GM23338 (cell line): Measurements from ENCODE around the gene S100A3.
"Not testable (repeated sequence)": the region's sequence is repeated elsewhere in the genome, so short reads cannot be mapped to it uniquely, and the experiment has no call there.

Experiments
- CREB1 ChIP-seq: fragments of 250-450 bp; sonication (Bioruptor Pico); IDR thresholded peaks from 2 replicates; pipeline ENCODE4 v1.5.0; 2020; ENCODE audit warnings: low read depth, mild to moderate bottlenecking, moderate library complexity
- EZH2 ChIP-seq: fragments of 200-600 bp; sonication (generic); IDR thresholded peaks from one replicate; pipeline ENCODE4 v1.8.0; 2017; ENCODE audit warnings: antibody characterized with exemption, mild to moderate bottlenecking, low read depth; ENCODE audit not compliant: unreplicated experiment
- EZH2phosphoT487 ChIP-seq: fragments of 200-600 bp; sonication (generic); IDR thresholded peaks from one replicate; pipeline ENCODE4 v1.8.1; 2018; ENCODE audit warnings: antibody characterized with exemption; ENCODE audit not compliant: unreplicated experiment
- JUNB ChIP-seq: IDR thresholded peaks from one replicate; pipeline ENCODE4 v1.6.1; 2016; ENCODE audit warnings: antibody characterized with exemption; ENCODE audit not compliant: unreplicated experiment
- NANOG ChIP-seq: IDR thresholded peaks from 2 replicates; pipeline ENCODE4 v1.6.1; 2016; ENCODE audit warnings: antibody characterized with exemption, borderline replicate concordance
- POLR2AphosphoS5 ChIP-seq: IDR thresholded peaks from 2 replicates; pipeline ENCODE4 v1.6.1; 2016; ENCODE audit warnings: antibody characterized with exemption, low read depth
- TF ChIP-seq, protein P1 (sequence below), 2 experiments: fragments of 200-600 bp in 1 of 2; sonication (generic) in 1 of 2; conservative IDR thresholded peaks; 2 replicates each; pipeline versions ENCODE4 v1.5.1 to v1.6.1; 2016 to 2017; ENCODE audit warnings: antibody characterized with exemption in 2 of 2, low read depth in 2 of 2, mild to moderate bottlenecking in 2 of 2, moderate library complexity in 1 of 2
- TF ChIP-seq, protein P2 (sequence below): IDR thresholded peaks from one replicate; pipeline ENCODE4 v1.6.1; 2018; ENCODE audit warnings: antibody characterized with exemption; ENCODE audit not compliant: unreplicated experiment
- TF ChIP-seq, protein P3 (sequence below): fragments of 250-450 bp; sonication (Bioruptor Pico); IDR thresholded peaks from 2 replicates; pipeline ENCODE4 v1.5.0; 2020; ENCODE audit warnings: mild to moderate bottlenecking, moderate library complexity

DNA sequence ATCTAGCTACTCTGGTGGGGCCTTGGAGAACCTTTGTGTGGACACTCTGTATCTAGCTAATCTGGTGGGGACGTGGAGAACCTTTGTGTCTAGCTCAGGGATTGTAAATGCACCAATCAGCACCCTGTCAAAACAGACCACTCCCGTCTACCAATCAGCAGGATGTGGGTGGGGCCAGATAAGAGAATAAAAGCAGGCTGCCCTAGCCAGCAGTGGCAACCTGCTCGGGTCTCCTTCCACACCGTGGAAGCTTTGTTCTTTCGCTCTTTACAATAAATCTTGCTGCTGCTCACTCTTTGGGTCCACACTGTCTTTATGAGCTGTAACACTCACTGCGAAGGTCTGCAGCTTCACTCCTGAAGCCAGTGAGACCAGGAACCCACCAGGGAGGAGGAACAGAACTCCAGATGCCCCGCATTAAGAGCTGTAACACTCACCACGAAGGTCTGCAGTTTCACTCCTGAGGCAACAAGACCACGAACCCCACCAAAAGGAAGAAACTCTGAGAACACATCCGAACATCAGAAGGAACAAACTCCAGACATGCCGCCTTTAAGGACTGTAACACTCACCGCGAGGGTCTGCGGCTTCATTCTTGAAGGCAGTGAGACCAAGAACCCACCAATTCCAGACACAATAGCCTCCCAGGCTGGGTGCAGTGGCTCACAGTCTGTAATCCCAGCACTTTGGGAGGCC lies 26.6 kb downstream of the S100A3 start:
- TF ChIP-seq, protein P1, sequence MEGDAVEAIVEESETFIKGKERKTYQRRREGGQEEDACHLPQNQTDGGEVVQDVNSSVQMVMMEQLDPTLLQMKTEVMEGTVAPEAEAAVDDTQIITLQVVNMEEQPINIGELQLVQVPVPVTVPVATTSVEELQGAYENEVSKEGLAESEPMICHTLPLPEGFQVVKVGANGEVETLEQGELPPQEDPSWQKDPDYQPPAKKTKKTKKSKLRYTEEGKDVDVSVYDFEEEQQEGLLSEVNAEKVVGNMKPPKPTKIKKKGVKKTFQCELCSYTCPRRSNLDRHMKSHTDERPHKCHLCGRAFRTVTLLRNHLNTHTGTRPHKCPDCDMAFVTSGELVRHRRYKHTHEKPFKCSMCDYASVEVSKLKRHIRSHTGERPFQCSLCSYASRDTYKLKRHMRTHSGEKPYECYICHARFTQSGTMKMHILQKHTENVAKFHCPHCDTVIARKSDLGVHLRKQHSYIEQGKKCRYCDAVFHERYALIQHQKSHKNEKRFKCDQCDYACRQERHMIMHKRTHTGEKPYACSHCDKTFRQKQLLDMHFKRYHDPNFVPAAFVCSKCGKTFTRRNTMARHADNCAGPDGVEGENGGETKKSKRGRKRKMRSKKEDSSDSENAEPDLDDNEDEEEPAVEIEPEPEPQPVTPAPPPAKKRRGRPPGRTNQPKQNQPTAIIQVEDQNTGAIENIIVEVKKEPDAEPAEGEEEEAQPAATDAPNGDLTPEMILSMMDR (conservative IDR thresholded peaks at IDR 0.05; ENCODE audit: low read depth in 2 of 2): not testable (repeated sequence)
- TF ChIP-seq EZH2, NANOG, CREB1, JUNB, POLR2AphosphoS5, EZH2phosphoT487: not testable (repeated sequence)
- TF ChIP-seq, protein P2, sequence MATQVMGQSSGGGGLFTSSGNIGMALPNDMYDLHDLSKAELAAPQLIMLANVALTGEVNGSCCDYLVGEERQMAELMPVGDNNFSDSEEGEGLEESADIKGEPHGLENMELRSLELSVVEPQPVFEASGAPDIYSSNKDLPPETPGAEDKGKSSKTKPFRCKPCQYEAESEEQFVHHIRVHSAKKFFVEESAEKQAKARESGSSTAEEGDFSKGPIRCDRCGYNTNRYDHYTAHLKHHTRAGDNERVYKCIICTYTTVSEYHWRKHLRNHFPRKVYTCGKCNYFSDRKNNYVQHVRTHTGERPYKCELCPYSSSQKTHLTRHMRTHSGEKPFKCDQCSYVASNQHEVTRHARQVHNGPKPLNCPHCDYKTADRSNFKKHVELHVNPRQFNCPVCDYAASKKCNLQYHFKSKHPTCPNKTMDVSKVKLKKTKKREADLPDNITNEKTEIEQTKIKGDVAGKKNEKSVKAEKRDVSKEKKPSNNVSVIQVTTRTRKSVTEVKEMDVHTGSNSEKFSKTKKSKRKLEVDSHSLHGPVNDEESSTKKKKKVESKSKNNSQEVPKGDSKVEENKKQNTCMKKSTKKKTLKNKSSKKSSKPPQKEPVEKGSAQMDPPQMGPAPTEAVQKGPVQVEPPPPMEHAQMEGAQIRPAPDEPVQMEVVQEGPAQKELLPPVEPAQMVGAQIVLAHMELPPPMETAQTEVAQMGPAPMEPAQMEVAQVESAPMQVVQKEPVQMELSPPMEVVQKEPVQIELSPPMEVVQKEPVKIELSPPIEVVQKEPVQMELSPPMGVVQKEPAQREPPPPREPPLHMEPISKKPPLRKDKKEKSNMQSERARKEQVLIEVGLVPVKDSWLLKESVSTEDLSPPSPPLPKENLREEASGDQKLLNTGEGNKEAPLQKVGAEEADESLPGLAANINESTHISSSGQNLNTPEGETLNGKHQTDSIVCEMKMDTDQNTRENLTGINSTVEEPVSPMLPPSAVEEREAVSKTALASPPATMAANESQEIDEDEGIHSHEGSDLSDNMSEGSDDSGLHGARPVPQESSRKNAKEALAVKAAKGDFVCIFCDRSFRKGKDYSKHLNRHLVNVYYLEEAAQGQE: not testable (repeated sequence)
- TF ChIP-seq, protein P3, sequence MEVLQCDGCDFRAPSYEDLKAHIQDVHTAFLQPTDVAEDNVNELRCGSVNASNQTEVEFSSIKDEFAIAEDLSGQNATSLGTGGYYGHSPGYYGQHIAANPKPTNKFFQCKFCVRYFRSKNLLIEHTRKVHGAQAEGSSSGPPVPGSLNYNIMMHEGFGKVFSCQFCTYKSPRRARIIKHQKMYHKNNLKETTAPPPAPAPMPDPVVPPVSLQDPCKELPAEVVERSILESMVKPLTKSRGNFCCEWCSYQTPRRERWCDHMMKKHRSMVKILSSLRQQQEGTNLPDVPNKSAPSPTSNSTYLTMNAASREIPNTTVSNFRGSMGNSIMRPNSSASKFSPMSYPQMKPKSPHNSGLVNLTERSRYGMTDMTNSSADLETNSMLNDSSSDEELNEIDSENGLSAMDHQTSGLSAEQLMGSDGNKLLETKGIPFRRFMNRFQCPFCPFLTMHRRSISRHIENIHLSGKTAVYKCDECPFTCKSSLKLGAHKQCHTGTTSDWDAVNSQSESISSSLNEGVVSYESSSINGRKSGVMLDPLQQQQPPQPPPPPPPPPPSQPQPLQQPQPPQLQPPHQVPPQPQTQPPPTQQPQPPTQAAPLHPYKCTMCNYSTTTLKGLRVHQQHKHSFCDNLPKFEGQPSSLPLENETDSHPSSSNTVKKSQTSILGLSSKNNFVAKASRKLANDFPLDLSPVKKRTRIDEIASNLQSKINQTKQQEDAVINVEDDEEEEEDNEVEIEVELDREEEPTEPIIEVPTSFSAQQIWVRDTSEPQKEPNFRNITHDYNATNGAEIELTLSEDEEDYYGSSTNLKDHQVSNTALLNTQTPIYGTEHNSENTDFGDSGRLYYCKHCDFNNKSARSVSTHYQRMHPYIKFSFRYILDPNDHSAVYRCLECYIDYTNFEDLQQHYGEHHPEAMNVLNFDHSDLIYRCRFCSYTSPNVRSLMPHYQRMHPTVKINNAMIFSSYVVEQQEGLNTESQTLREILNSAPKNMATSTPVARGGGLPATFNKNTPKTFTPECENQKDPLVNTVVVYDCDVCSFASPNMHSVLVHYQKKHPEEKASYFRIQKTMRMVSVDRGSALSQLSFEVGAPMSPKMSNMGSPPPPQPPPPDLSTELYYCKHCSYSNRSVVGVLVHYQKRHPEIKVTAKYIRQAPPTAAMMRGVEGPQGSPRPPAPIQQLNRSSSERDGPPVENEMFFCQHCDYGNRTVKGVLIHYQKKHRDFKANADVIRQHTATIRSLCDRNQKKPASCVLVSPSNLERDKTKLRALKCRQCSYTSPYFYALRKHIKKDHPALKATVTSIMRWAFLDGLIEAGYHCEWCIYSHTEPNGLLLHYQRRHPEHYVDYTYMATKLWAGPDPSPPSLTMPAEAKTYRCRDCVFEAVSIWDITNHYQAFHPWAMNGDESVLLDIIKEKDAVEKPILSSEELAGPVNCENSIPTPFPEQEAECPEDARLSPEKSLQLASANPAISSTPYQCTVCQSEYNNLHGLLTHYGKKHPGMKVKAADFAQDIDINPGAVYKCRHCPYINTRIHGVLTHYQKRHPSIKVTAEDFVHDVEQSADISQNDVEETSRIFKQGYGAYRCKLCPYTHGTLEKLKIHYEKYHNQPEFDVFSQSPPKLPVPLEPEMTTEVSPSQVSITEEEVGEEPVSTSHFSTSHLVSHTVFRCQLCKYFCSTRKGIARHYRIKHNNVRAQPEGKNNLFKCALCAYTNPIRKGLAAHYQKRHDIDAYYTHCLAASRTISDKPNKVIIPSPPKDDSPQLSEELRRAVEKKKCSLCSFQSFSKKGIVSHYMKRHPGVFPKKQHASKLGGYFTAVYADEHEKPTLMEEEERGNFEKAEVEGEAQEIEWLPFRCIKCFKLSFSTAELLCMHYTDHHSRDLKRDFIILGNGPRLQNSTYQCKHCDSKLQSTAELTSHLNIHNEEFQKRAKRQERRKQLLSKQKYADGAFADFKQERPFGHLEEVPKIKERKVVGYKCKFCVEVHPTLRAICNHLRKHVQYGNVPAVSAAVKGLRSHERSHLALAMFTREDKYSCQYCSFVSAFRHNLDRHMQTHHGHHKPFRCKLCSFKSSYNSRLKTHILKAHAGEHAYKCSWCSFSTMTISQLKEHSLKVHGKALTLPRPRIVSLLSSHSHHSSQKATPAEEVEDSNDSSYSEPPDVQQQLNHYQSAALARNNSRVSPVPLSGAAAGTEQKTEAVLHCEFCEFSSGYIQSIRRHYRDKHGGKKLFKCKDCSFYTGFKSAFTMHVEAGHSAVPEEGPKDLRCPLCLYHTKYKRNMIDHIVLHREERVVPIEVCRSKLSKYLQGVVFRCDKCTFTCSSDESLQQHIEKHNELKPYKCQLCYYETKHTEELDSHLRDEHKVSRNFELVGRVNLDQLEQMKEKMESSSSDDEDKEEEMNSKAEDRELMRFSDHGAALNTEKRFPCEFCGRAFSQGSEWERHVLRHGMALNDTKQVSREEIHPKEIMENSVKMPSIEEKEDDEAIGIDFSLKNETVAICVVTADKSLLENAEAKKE (CRISPR knock-in tag): not testable (repeated sequence)
